CD4-positive, alpha-beta T cell treated with Interleukin-21 for 1 hour (primary cell): Measurements from ENCODE around the gene STS.

Experiments used
- DNase-seq: peaks from one replicate; pipeline ENCODE4 v3.0.0-alpha.2; 2020

STS gene

DNA sequence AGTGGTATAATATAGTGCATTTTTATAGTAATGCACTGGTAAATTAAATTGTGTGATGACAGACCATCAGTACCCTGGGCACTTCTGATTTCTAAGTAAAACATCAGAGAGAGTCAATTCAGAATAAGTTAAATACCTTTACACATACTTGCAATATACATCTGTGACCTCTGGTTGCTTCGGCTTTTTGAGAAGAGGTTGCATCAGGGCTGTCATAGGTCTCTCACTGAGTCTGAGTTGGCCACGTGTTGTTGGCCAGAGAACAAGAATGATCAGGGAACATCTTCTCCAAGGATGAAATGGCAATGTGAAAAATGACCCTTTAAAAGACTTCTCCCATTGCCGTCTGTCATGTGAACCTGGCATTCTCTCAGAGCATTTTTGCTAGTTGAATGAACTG is 37.3 kb downstream of the STS start:
- no peak for DNase-seq

DNA sequence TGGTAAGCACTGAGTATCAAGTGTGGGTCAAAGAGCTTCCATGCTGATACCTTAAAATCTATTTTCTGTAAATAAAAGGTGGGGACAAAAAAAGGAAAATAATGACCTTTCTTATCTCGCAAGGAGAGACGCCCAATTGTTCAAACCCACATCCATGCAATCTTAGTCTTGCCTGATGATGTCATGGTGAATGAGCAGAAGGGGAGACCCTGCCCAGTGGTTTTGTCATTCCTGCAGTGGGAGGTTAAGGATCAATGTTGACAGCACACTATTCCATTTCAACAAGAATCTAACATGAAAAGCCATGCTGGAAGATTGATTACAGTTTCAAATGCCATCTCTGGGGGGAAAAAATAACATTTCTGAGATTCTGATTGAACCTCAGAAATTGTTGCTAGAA is 41.2 kb downstream of the STS start:
- DNase-seq, result no peak

DNA sequence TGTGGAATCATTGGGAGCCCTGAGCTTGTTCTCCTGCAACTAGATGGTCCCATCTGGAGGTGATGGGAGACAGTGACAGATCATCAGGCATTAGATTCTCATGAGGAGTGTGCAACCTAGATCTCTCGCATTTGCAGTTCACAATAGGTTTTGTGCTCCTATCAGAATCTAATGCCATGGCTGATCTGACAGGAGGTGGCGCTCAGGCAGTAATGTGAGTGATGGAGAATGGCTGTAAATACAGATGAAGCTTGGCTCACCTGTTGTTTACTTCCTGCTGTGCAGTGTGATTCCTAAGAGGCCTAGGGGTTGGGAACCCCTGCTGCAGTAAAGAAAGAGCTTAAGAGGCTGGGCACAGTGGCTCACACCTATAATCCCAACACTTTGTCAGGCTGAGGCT is 42.6 kb downstream of the STS start:
- no peak for DNase-seq

DNA sequence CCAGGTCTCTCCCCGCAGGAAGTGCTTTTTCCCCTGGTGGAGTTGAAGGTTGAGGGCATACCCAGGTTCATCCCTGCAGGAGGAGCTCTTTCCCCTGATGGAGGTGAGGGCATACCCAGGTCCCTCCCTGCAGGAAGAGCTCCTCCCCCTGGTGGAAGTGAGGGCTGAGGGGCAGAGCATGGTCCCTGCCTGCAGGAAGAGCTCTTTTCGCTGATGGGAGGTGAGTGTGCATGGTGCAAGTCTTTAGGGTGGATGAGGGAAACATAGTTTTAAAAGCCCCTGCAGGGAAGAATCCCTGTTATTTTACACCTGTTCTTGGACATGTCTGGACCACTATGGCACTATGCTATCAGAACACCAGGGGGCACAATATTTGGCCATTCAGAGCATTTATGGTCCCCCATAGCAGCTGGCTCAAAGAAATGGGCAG is 44.2 kb downstream of the STS start:
- DNase-seq, result no peak

DNA sequence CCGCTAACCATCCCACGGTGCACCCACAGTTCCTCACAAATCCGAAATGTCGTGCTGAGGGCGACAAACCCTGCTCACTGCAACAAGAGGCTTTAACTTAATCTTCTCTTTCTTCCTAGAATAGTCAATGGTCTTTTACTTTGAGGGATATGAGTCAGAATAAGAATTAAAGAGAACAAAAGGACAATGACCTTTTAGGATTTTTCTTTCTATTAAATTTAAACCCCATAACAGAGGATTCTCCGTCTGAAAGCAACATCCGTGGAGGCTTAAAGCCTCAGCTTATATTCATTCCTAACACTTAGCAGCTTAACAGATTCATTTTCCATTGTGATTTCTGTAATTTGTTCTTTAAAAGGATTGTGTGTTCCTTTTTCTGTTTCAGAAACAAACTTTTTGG is 45.4 kb downstream of the STS start:
- no peak for DNase-seq

DNA sequence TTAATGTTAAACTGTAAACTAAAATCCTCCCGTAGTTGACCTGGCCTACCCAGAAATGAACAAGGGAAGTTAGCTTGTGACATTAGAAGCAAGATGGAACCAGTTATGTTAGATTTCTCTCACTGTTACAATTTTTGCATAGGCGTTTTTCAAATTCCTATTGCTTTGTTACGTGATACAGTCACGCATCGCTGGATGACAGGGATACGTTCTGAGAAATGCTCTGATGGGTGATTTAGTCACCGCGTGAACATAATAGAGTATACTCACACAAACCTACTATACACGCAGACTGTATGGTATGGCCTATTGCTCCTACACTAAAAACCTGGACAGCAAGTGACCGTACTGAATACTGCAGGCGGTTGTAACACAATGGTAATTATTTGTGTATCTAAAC is 47.1 kb downstream of the STS start:
- DNase-seq, result no peak
